GM19372 (cell line): ENCODE results near the gene TTLL13.
"Not testable (repeated sequence)": the region's sequence is repeated elsewhere in the genome, so short reads cannot be mapped to it uniquely, and the experiment has no call there.

ENCODE experiments used
- ATAC-seq: cut with Tn5 transposase; IDR thresholded peaks from one replicate; pipeline ENCODE4 v1.9.1; 2021; ENCODE audit warnings: mild to moderate bottlenecking, low read depth, moderate library complexity; ENCODE audit not compliant: unreplicated experiment

TTLL13 gene

DNA sequence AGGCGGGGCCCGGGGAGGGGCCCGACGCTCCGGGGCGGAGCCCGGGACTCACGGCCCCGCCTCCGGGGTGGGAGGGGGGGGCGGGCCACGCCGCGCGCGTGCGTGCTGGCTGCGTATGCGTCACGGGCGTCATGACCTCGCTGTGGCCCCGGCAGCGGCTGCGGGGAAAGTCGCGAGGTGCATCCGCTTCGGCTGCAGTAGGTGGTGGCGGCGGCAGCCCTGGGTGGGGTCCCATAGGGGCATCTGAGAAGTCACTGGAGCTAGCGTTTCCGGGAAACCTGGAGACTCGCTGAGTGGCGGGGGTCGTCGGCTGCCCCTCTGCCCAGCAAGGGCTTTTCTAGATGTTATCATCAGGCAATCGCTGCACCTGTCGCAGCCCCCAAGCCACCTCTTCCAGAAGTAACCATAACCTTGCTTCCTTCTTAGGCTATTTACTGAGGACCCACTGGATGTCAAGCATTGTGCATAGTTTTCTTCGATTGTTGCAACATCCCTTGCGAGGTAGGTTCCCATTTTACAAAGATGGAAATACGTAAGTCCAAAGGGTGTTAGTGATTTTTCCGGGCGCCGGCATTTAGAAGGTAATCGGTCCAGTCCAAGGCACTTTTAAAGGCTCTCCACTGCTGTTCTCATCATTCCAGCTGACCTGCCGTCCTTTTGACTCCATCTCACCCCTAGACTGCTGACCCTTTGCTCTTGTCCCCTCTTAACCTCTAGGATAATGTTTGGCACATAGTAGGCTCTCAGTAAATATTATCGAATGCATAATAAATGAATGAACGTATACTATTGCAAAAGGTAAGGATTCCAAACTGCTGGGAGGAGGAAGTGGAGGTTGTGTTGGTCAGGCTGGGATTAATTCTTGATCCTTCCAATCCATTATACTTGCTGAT is 15.0 kb upstream of the TTLL13 start, which contains the start of gene GDPGP1:
Gene GDPGP1 (plus strand): TSS at position 114 of the 893 bp plus-strand sequence. CDS start 6,700 bp downstream, outside the sequence.
- no peak for ATAC-seq

DNA sequence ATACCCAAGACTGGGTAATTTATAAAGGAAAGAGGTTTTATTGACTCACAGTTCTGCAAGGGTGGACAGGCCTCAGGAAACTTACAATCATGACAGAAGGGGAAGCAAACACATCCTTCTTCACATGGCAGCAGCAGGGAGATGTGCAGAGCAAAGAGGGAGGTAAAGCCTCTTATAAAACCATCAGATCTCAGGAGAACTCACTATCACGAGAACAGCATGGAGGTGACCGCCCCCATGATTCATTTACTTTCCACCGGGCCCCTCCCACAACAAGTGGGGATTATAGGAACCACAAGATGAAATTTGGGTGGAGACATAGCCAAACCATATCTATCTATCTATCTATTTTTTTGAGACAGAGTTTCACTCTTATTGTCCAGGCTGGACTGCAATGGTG is 10.0 kb upstream of the TTLL13 start:
- no peak for ATAC-seq

DNA sequence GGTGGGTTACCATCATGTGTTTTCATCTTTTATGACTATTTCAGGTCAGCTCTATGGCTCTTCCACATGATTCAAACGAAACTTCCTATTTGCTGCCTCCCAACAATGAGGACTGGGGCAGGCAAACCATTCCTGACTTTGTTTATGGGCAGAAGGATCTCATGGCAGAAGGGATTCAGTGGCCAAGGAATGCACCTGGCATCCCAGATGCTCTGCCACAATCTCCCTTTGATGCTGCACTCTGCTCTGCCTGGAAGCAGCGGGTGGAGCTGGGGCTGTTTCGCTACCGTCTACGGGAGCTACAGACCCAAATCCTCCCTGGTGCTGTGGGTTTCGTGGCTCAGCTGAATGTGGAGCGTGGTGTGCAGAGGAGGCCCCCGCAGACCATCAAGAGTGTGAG is 8.5 kb upstream of the TTLL13 start:
- ATAC-seq, result no peak

DNA sequence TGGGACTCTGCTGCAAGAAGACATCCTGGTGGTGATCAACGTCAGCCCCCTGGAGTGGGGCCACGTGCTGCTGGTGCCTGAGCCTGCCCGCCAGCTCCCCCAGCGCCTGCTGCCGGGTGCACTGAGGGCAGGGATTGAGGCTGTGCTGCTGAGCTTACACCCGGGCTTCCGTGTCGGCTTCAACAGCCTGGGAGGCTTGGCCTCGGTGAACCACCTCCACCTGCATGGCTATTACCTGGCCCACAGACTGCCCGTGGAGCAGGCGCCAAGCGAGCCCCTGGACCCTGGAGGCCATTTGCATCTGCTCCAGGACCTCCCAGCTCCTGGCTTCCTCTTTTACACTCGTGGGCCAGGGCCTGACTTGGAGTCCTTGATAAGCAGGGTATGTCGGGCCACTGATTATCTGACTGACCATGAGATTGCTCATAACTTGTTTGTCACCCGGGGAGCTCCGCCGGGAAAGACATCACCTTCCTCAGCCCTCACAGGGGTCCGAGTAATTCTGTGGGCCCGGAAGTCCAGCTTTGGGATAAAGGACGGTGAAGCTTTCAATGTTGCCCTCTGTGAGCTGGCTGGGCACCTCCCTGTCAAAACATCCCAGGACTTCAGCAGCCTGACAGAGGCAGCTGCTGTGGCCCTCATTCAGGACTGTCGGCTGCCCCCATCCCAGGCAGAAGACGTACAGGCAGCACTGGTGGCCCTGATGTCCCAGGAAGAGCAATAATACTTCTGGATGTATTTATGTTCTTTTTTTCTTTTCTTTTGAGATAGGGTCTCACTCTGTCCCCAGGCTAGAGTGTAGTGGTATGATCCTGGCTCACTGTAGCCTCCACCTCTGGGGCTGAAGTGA is 7.8 kb upstream of the TTLL13 start:
- no peak for ATAC-seq

GRCh38 chr15:90243943-90244639 is 5.3 kb upstream of the TTLL13 start:
- no peak for ATAC-seq

DNA sequence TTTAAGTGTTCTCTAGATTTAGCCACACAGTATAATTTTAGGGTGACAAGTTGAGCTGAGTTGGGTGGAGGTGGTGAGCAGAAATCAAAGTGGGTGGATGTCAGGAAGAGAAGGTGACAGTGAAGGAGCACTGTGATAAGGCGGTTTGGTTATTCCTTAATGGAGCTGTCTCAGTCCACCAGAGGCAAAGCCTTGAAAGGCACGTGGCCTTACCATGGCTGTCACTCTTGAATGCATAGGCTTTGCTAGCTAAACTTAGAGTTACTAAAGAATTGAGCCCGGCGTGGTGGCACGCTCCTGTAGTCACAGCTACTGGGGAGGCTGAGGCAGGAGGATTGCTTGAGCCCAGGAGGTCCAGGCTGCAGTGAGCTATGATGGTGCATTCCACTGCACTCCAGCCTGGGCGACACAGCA is 560 bp upstream of the TTLL13 start:
- no peak for ATAC-seq

GRCh38 chr15:90257776-90258175 is 8.4 kb downstream of the TTLL13 start:
- ATAC-seq, result no peak

DNA sequence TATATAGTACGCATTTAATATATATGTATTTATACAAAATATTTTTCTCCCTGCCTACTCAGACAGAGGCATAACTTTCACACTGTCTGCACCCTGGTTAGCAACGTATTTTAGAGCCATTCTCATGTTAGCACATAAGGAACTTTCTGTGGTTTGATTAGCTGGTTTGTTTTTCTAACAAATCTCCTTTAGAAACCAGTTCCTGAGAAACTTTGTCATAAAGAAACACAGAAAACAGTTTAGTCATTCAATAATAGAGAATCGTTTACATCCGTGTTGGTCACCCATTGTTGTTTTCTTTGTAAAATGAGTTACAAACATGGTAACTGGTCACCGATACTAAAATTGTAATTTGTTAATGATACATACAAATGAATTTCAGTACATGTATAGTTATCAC is 10.2 kb downstream of the TTLL13 start:
- ATAC-seq, result no peak

DNA sequence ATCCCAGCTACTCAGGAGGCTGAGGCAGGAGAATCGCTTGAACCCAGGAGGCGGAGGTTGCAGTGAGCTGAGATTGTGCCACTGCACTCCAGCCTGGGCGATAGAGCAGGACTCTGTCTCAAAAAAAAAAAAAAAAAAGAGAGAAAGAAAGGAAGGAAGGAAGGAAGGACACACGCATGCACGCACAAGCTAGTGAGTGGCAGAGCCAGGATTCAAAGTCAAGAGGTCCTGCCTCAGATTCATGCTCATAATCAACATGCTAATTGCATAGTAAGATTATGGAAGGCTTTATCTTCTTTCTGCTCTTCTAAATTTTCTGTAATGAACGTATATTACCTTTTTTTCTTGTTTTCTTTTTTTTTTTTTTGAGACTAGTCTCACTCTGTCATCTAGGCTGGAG is 11.4 kb downstream of the TTLL13 start:
- not testable (repeated sequence) for ATAC-seq

- no peak for ATAC-seq
Observed at GRCh38 chr15:90261811-90262210, 12.5 kb downstream of the TTLL13 start.

DNA sequence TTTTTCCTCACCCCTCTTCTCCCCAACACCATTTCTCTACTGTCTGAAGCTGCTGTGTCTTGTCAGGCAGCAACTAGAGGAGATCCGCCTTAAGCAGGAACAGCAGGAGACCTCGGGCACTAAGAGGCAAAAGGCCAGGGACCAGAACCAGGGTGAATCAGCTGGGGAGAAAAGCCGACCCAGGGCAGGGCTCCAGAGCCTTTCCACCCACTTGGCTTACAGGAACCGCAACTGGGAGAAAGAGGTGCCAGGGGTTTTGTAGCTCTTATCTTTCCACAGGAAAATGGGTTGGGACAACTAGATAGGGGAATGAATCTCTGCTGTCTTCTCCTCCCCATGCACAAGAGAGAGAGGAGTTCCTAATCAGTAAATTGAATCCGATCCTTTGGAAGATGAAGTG is 13.1 kb downstream of the TTLL13 start:
- no peak for ATAC-seq

GRCh38 chr15:90264671-90265070 is 15.3 kb downstream of the TTLL13 start:
- no peak for ATAC-seq

- peak; percentile 89 for ATAC-seq
Observed at GRCh38 chr15:90265271-90266060, 16.1 kb downstream of the TTLL13 start, which contains the start of gene NGRN. TSS of gene NGRN (plus strand) at chr15:90265672. CDS start at chr15:90265713, 41 bp downstream.

- no peak for ATAC-seq
Observed at GRCh38 chr15:90266061-90266431, 16.7 kb downstream of the TTLL13 start.

- no peak for ATAC-seq
Observed at GRCh38 chr15:90266485-90266884, 17.1 kb downstream of the TTLL13 start.

- ATAC-seq, result no peak
Observed at GRCh38 chr15:90268415-90268814, 19.1 kb downstream of the TTLL13 start.

DNA sequence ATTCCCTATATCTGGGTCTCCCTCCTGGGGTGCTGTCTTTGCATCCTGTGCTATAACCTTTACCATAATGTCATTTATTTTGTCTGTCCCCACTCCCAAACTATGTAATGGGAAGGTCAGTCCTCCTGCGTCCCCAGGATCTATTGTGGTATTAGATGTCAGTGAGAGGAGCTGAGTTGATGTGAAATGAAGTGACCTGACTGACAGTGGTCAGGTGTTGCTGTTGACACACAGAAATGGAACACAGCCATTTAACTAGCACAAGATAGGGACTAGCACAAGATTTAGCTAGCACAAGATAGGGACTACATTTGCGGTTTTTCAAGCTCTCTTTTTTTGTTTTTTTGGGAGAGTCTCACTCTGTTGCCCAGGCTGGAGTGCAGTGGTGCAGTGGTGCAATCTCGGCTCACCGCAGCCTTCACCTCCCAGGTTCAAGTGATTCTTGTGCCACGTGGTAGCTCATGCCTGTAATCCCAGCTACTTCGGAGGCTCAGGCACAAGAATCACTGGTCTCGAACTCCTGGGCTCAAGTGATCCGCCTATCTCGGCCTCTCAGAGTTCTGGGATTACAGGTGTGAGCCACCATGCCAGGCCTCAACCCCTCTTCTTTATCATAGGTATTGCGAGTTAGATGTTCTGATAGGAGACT is 21.3 kb downstream of the TTLL13 start:
- no peak for ATAC-seq

- ATAC-seq, result no peak
Observed at GRCh38 chr15:90271459-90272166, 22.3 kb downstream of the TTLL13 start.

DNA sequence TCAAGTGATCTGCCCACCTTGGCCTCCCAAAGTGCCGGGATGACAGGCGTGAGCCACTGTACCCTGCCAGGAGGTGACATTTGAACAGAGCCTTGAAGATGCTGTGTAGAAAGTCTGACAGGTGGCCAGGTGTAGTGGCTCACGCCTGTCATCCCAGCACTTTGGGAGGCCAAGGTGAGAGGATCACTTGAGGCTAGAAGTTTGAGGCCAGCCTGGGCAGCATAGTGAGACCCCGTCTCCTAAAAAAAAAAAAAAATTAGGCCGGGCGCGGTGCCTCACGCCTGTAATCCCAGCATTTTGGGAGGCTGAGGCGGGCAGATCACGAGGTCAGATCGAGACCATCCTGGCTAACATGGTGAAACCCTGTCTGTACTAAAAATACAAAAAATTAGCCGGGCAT is 29.1 kb downstream of the TTLL13 start:
- ATAC-seq, result not testable (repeated sequence)
